Measurements from ENCODE around the gene ZSCAN1. TPM values are rescaled to one million over a fixed set of nuclear protein-coding genes. Genes with fewer than 3 reads are reported as not detected.
A peak's percentile ranks its signal among the peaks of the same experiment; 100 is the strongest.

ZSCAN1 gene
- total and polyA plus RNA-seq, 11 donors, result 0.14 TPM; not detected in 10

- WGBS, 4 donors, result 30 to 40% (median 36%) methylated on average over 8 of the region's 8 CpGs
- H3K27ac ChIP-seq, result peak overlapping the region in 7 of 12 donors; percentile 5 to 98 (median 94)
- H3K4me1 ChIP-seq, result peaks cover 0 to 24% (median 10%) of the 10 kb centered on the region in 12 donors
- ATAC-seq (no peak), DNase-seq (no peak)
- intact Hi-C loops (cut with DNase I), result loop anchor here in 7 of 10 donors (2.0 to 10.0 kb wide), 6 partner anchors 35 to 75 kb away; partner anchors contain the start of genes ZNF135 (in 4 of the 7), ZNF329 (in 1 of the 7) and ZSCAN1 (in 1 of the 7)
- TF ChIP-seq CTCF (IDR thresholded peaks at IDR 0.05) (no peak), POLR2A (IDR thresholded peaks at IDR 0.05) (no peak)
- H3K9me3 ChIP-seq, result peaks cover 0 to 50% (median 0%) of the 10 kb centered on the region in 12 donors
- peak overlapping the region in 11 of 12 donors; percentile 83 to 100 (median 98) for H3K4me3 ChIP-seq
- H3K36me3 ChIP-seq, result peaks cover 0 to 9% (median 0%) of the 10 kb centered on the region in 9 donors
- H3K27me3 ChIP-seq, result no peaks in the 10 kb centered on the region
Measured at GRCh38 chr19:58097349-58097748, 63.5 kb downstream of the ZSCAN1 start.

- Histone ChIP-seq H3K27me3 (no peaks in the 10 kb centered on the region), H3K9me3 (peaks cover 0 to 56% (median under 1%) of the 10 kb centered on the region in 12 donors), H3K27ac (peak within 1 kb of the TSS; percentile 52 to 98 (median 94)), H3K4me3 (peak within 1 kb of the TSS; percentile 83 to 100 (median 98)), H3K4me1 (peaks cover 0 to 24% (median 10%) of the 10 kb centered on the region in 12 donors), H3K36me3 (peaks cover 0 to 7% (median 0%) of the 10 kb centered on the region in 9 donors)
- peak in 1 of 2 donors; percentile 86 for TF ChIP-seq POLR2A (IDR thresholded peaks at IDR 0.05)
- TF ChIP-seq CTCF (IDR thresholded peaks at IDR 0.05), result no peak
- DNase-seq, result peak; percentile 98 to 99 (median 99)
- 1 to 2% (median 1%) methylated on average over 37 to 67 of the region's 67 CpGs for whole genome bisulfite sequencing, 4 donors
- intact Hi-C loops (cut with DNase I), result loop anchor here in 7 of 10 donors (1.0 to 10.0 kb wide), 8 partner anchors 36 to 76 kb away; partner anchors contain the start of genes ZNF135 (in 5 of the 7), ZNF329 (in 2 of the 7) and ZSCAN1 (in 1 of the 7)
- ATAC-seq, result peak; percentile 99 to 100 (median 100)
Measured at GRCh38 chr19:58097781-58098681, 64.2 kb downstream of the ZSCAN1 start, which contains the start of gene ZSCAN18. Gene ZSCAN18, minus strand, starts transcription at chr19:58098231. Its CDS starts 7,964 bp downstream, at chr19:58090267.

- Histone ChIP-seq H3K27ac (peak overlapping the region; percentile 52 to 98 (median 94)), H3K4me1 (peaks cover 0 to 24% (median 10%) of the 10 kb centered on the region in 12 donors), H3K4me3 (peak overlapping the region; percentile 83 to 100 (median 98)), H3K36me3 (peaks cover 0 to 7% (median 0%) of the 10 kb centered on the region in 9 donors), H3K9me3 (peaks cover 0 to 56% (median 5%) of the 10 kb centered on the region in 12 donors), H3K27me3 (no peaks in the 10 kb centered on the region)
- DNase-seq, result no peak
- intact Hi-C loops (cut with DNase I), result loop anchor here in 6 of 10 donors (1.0 to 10.0 kb wide), 8 partner anchors 36 to 76 kb away; partner anchors contain the start of genes ZNF135 (in 4 of the 6), ZNF329 (in 2 of the 6) and ZSCAN1 (in 1 of the 6)
- ATAC-seq, result no peak
- TF ChIP-seq CTCF (IDR thresholded peaks at IDR 0.05) (no peak), POLR2A (IDR thresholded peaks at IDR 0.05) (no peak)
- WGBS, 4 donors, result 11 to 19% (median 13%) methylated on average over 2 of the region's 2 CpGs
Measured at GRCh38 chr19:58098682-58098998, 64.8 kb downstream of the ZSCAN1 start.

Other genes starting within 250 kb of the ZSCAN1 start
- 1 to 10 TPM; 2.6 to 5.2 (median 3.9) TPM for gene ZNF552, start 219.1 kb upstream of the ZSCAN1 start, total RNA-seq
- gene ZNF552, start 219.1 kb upstream of the ZSCAN1 start, polyA plus RNA-seq, result 1 to 10 TPM; 1.7 to 3.4 TPM
- 1 to 10 TPM; 4.6 to 9.2 (median 6.5) TPM for gene ZNF587B, start 203.7 kb upstream of the ZSCAN1 start, total RNA-seq
- 1 to 10 TPM; 2.9 to 5.9 TPM for gene ZNF587B, start 203.7 kb upstream of the ZSCAN1 start, polyA plus RNA-seq
- 10 to 100 TPM in 7 of 9 donors, 1 to 10 TPM in 2; 9.4 to 25.4 (median 15.0) TPM for gene ZNF587, start 184.2 kb upstream of the ZSCAN1 start, total RNA-seq
- gene ZNF587, start 184.2 kb upstream of the ZSCAN1 start, polyA plus RNA-seq, result 10 to 100 TPM in 1 of 2 donors, 1 to 10 TPM in 1; 8.9 to 23.3 TPM
- gene ZNF814, start 145.0 kb upstream of the ZSCAN1 start, total RNA-seq, result 10 to 100 TPM in 6 of 9 donors, 1 to 10 TPM in 3; 8.7 to 16.4 (median 10.5) TPM
- 10 to 100 TPM; 10.3 to 20.9 TPM for gene ZNF814, start 145.0 kb upstream of the ZSCAN1 start, polyA plus RNA-seq
- 10 to 100 TPM in 4 of 9 donors, 1 to 10 TPM in 5; 7.8 to 15.6 (median 9.1) TPM for gene ZNF417, start 117.4 kb upstream of the ZSCAN1 start, total RNA-seq
- 1 to 10 TPM; 3.8 to 5.0 TPM for gene ZNF417, start 117.4 kb upstream of the ZSCAN1 start, polyA plus RNA-seq
- 10 to 100 TPM in 6 of 9 donors, 1 to 10 TPM in 3; 6.3 to 17.0 (median 11.9) TPM for gene ZNF418, start 98.6 kb upstream of the ZSCAN1 start, total RNA-seq
- gene ZNF418, start 98.6 kb upstream of the ZSCAN1 start, polyA plus RNA-seq, result 1 to 10 TPM; 3.5 to 8.6 TPM
- gene ZNF256, start 86.3 kb upstream of the ZSCAN1 start, total RNA-seq, result 10 to 100 TPM in 4 of 9 donors, 1 to 10 TPM in 5; 5.1 to 13.4 (median 9.7) TPM
- gene ZNF256, start 86.3 kb upstream of the ZSCAN1 start, polyA plus RNA-seq, result 1 to 10 TPM; 5.6 to 6.0 TPM
- 1 to 10 TPM; 1.0 to 2.8 (median 2.3) TPM for gene C19orf18, start 59.5 kb upstream of the ZSCAN1 start, total RNA-seq
- gene C19orf18, start 59.5 kb upstream of the ZSCAN1 start, polyA plus RNA-seq, result 1 to 10 TPM in 1 of 2 donors, under 1 TPM in 1; 0.40 to 4.5 TPM
- 10 to 100 TPM in 7 of 9 donors, 1 to 10 TPM in 2; 7.8 to 14.3 (median 12.2) TPM for gene ZNF606, start 31.2 kb upstream of the ZSCAN1 start, total RNA-seq
- gene ZNF606, start 31.2 kb upstream of the ZSCAN1 start, polyA plus RNA-seq, result 10 to 100 TPM in 1 of 2 donors, 1 to 10 TPM in 1; 6.4 to 10.7 TPM
- gene ZNF135, start 25.3 kb downstream of the ZSCAN1 start, total RNA-seq, result 1 to 10 TPM; 2.1 to 4.5 (median 3.4) TPM
- gene ZNF135, start 25.3 kb downstream of the ZSCAN1 start, polyA plus RNA-seq, result 1 to 10 TPM; 2.0 to 3.9 TPM
- gene ZSCAN18, start 64.2 kb downstream of the ZSCAN1 start, total RNA-seq, result 100 to 1,000 TPM in 1 of 9 donors, 10 to 100 TPM in 8; 45.1 to 114 (median 73.4) TPM
- 10 to 100 TPM; 41.9 to 71.8 TPM for gene ZSCAN18, start 64.2 kb downstream of the ZSCAN1 start, polyA plus RNA-seq
- 10 to 100 TPM in 2 of 9 donors, 1 to 10 TPM in 7; 7.4 to 10.9 (median 9.0) TPM for gene ZNF329, start 116.8 kb downstream of the ZSCAN1 start, total RNA-seq
- gene ZNF329, start 116.8 kb downstream of the ZSCAN1 start, polyA plus RNA-seq, result 10 to 100 TPM in 1 of 2 donors, 1 to 10 TPM in 1; 2.4 to 10.2 TPM
- 10 to 100 TPM; 16.2 to 29.0 (median 21.8) TPM for gene ZNF274, start 149.0 kb downstream of the ZSCAN1 start, total RNA-seq
- gene ZNF274, start 149.0 kb downstream of the ZSCAN1 start, polyA plus RNA-seq, result 10 to 100 TPM in 1 of 2 donors, 1 to 10 TPM in 1; 8.1 to 37.9 TPM
- 10 to 100 TPM; 20.8 to 38.7 (median 22.1) TPM for gene ZNF544, start 194.9 kb downstream of the ZSCAN1 start, total RNA-seq
- gene ZNF544, start 194.9 kb downstream of the ZSCAN1 start, polyA plus RNA-seq, result 10 to 100 TPM; 24.5 to 29.4 TPM
- gene ZNF8, start 244.9 kb downstream of the ZSCAN1 start, total RNA-seq, result 1 to 10 TPM; 4.0 to 7.8 (median 5.5) TPM
- 1 to 10 TPM; 2.6 to 3.3 TPM for gene ZNF8, start 244.9 kb downstream of the ZSCAN1 start, polyA plus RNA-seq

All from heart left ventricle (tissue), 16 donors.